ENCODE measurements around the gene MAF. TPM values are rescaled to one million over a fixed set of nuclear protein-coding genes. Genes with fewer than 3 reads are reported as not detected.

Gene MAF
- total RNA-seq, 4 donors from 2014 or later: 75.3 to 160 (median 115) TPM

GRCh38 chr16:79598348-79599181 is 2.0 kb downstream of the MAF start:
- peak overlapping the region; percentile 36 to 91 (median 66) for H3K4me3 ChIP-seq
- no peaks in the 10 kb centered on the region for H3K9me3 ChIP-seq
- no peak for TF ChIP-seq POLR2A (IDR thresholded peaks at IDR 0.05)
- TF ChIP-seq EP300 (IDR thresholded peaks at IDR 0.05): peak in 1 of 2 donors; percentile 61
- TF ChIP-seq CTCF (IDR thresholded peaks at IDR 0.05): peak in 2 of 5 experiments; percentile 7 to 23
- H3K36me3 ChIP-seq: no peaks in the 10 kb centered on the region
- peaks cover 0 to 22% (median 4%) of the 10 kb centered on the region in 4 donors for H3K4me1 ChIP-seq
- H3K27ac ChIP-seq: peak overlapping the region; percentile 78 to 95 (median 86)
- DNase-seq (ENCODE audit: low spot score in 2 of 2): peak; percentile 44 to 56
- WGBS, 2 donors: 1 to 3% methylated on average over 20 to 33 of the region's 51 CpGs
- no peaks in the 10 kb centered on the region for H3K27me3 ChIP-seq

- no peaks in the 10 kb centered on the region for H3K27me3 ChIP-seq
- peaks cover 0 to 20% (median 4%) of the 10 kb centered on the region in 4 donors for H3K4me1 ChIP-seq
- WGBS, 2 donors: 10% methylated on average over 3 of the region's 3 CpGs
- H3K27ac ChIP-seq: peak overlapping the region; percentile 61 to 95 (median 86)
- no peak for DNase-seq (ENCODE audit: low spot score in 2 of 2)
- H3K9me3 ChIP-seq: no peaks in the 10 kb centered on the region
- no peak for TF ChIP-seq EP300 (IDR thresholded peaks at IDR 0.05)
- peak overlapping the region; percentile 36 to 91 (median 66) for H3K4me3 ChIP-seq
- no peaks in the 10 kb centered on the region for H3K36me3 ChIP-seq
Observed at GRCh38 chr16:79598063-79598347, 2.5 kb downstream of the MAF start.

GRCh38 chr16:79597277-79598062 is 3.1 kb downstream of the MAF start:
- Histone ChIP-seq H3K4me1 (peaks cover 0 to 15% (median 4%) of the 10 kb centered on the region in 4 donors), H3K27ac (peak overlapping the region; percentile 61 to 95 (median 86)), H3K9me3 (no peaks in the 10 kb centered on the region), H3K36me3 (no peaks in the 10 kb centered on the region), H3K4me3 (peak overlapping the region; percentile 36 to 91 (median 66)), H3K27me3 (no peaks in the 10 kb centered on the region)
- 8 to 10% methylated on average over 5 of the region's 5 CpGs for WGBS, 2 donors
- TF ChIP-seq EP300 (IDR thresholded peaks at IDR 0.05) (no peak), POLR2A (IDR thresholded peaks at IDR 0.05) (no peak), CTCF (IDR thresholded peaks at IDR 0.05) (no peak)
- DNase-seq (ENCODE audit: low spot score in 2 of 2): no peak

GRCh38 chr16:79595931-79596450 is 4.5 kb downstream of the MAF start:
- Histone ChIP-seq H3K4me1 (peaks cover 0 to 20% (median 4%) of the 10 kb centered on the region in 4 donors), H3K4me3 (peak overlapping the region; percentile 36 to 91 (median 66)), H3K9me3 (no peaks in the 10 kb centered on the region), H3K27me3 (no peaks in the 10 kb centered on the region), H3K27ac (peak overlapping the region; percentile 83 to 95 (median 87)), H3K36me3 (no peaks in the 10 kb centered on the region)
- WGBS, 2 donors: 42 to 54% methylated on average over 7 of the region's 7 CpGs
- no peak for DNase-seq (ENCODE audit: low spot score in 2 of 2)
- TF ChIP-seq EP300 (IDR thresholded peaks at IDR 0.05) (no peak), POLR2A (IDR thresholded peaks at IDR 0.05) (no peak), CTCF (IDR thresholded peaks at IDR 0.05) (no peak)

GRCh38 chr16:79595231-79595641 is 5.3 kb downstream of the MAF start:
- Histone ChIP-seq H3K9me3 (no peaks in the 10 kb centered on the region), H3K27ac (peak overlapping the region; percentile 83 to 95 (median 87)), H3K27me3 (no peaks in the 10 kb centered on the region), H3K4me1 (peaks cover 0 to 27% (median 10%) of the 10 kb centered on the region in 4 donors), H3K36me3 (no peaks in the 10 kb centered on the region), H3K4me3 (peak overlapping the region; percentile 36 to 91 (median 66))
- TF ChIP-seq CTCF (IDR thresholded peaks at IDR 0.05) (no peak), EP300 (IDR thresholded peaks at IDR 0.05) (no peak), POLR2A (IDR thresholded peaks at IDR 0.05) (no peak)
- DNase-seq (ENCODE audit: low spot score in 2 of 2): no peak
- 11 to 16% methylated on average over 5 of the region's 5 CpGs for WGBS, 2 donors

Measured in tibial nerve (tissue), 4 donors.